UCSD-AML1 (cell line): ENCODE measurements around the gene SCO2.
A peak's percentile ranks its signal among the peaks of the same experiment; 100 is the strongest.

Source experiments
- DNase-seq: peaks from one replicate; lab custom pipeline; 2025; ENCODE audit not compliant: unreplicated experiment; lab: John Stamatoyannopoulos, UW

The SCO2 gene

DNA sequence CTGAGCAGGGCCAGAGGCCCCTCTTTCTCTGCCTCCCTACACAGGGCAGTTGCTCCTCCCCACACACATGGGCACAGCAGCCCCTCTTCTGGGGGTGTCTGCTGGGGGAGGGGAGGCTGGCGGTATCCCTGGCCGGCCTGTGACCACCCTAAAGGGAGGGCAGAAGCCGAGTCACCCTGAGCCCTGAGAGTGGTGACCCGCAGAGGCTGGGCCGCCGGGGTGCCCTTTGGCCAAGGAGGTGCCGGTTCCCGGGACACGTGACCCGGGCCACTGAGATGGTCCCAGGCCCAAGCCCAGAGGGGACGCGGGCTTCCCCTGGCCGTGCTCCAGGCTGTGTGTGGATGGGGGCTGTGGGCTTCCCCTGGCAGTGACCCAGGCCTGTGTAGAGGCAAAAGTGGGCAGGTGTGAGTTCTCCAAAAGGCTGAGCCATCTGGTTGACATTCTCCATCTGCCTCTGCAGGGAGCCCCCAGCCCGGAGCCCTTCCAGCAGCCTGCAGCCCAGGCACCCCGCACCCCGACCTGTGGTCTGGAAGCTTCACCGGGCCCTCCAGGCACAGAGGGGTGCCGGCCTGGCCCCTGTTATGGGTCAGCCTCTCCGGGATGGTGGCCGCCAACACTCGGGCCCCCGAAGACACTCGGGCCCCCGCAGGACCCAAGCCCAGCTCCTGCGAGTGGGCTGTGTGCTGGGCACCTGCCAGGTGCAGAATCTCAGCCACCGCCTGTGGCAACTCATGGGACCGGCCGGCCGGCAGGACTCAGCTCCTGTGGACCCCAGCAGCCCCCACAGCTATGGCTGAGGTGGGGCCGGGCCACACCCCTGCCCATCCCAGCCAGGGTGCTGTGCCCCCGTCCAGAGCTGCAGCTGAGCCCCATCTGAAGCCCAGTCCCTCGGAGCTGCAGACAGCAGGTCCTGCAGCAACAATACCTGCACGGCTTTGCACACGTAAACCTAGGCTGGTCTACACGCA, 43.0 kb downstream of the SCO2 start:
- no peak for DNase-seq

DNA sequence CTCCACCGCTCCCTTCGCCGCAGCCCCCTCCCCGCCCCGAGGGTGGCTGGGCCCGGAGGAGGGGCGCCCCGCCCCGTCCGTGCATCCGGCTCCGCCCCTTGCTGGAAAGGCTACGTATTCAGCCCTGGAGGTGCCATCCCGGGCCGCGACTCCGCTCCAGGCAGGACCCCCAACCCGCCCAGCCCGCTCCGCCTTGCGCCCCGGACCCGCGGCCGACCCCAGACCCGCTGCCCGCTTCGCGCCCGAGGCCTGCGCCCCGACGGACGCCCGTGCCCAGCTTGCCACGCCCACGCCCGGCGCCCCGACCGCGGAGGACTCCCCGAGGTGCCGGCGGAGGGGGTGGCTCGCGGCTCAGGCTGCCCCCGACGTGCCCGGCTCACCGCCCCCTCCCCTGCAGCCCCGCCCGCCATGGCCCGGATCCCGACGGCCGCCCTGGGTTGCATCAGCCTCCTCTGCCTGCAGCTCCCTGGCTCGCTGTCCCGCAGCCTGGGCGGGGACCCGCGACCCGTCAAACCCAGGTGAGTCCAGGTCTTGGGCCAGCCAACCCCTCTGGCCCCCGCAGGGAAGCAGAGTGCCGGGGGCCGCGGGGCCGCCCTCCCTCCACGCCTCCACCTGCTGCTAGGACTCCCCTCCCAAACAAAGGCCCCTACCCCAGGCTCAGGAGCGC, 43.8 kb downstream of the SCO2 start, which contains the start of gene ADM2:
Gene ADM2, plus strand, starts transcription at position 104 of the 667 bp plus-strand sequence. Its CDS starts 305 bp downstream, at position 409.
- peak; percentile 66 for DNase-seq

DNA sequence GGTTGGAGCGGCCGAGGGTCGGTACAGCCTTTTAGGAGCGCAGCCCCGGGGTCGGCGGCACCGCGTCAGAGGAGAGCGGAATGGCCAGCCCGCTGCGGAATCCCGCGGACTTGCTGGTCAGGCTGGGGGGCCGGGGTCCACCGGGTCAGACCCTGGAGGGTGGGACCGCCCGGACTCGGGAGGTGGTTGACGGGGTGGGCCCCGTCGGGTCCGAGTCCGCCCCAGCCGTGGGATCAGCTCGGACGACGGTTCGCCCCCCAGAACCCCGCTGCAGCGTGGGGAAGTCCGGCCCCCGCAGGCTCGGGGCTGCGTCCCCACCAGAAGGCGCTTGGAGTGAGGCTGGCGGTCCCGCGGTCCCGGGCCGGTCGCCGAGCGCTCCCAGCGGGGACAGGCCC, 44.4 kb downstream of the SCO2 start:
- DNase-seq = no peak

DNA sequence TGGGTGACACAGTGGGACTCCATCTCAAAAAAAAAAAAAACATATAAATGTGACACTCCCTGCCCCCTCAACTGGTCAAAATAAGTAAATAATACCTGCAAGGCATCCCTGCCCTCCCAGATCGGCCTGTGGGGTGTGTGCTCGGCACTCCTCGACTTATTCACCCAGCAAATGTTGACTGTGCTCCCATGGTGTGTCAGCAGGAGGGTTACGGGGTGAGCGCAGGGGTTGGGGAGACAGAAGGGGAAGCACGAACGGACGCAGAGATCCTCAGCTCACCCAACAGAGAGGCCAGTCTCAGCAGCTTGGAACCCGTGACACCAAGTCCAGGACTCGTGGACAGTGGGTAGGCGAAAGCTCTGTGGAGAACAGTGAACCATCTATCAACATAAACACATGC, 45.7 kb downstream of the SCO2 start:
- DNase-seq = no peak

DNA sequence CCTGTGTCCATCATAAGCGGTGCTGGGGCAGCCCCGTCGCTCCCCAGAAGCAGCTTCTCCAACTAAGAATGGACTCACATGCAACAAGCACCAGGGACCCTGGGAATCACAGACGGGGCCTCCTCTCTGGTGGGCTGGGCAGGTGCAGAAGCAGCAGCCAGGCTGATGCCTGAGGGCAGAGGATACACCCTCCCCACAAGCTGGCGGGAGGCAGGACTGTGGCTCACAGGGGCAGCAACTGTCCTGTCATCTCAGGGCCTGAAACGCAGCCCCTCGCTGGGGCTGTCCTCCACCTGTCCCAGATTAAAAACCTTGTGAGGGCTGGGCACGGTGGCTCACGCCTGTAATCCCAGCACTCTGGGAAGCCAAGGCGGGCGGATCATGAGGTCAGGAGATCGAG, 47.5 kb downstream of the SCO2 start:
- no peak for DNase-seq

DNA sequence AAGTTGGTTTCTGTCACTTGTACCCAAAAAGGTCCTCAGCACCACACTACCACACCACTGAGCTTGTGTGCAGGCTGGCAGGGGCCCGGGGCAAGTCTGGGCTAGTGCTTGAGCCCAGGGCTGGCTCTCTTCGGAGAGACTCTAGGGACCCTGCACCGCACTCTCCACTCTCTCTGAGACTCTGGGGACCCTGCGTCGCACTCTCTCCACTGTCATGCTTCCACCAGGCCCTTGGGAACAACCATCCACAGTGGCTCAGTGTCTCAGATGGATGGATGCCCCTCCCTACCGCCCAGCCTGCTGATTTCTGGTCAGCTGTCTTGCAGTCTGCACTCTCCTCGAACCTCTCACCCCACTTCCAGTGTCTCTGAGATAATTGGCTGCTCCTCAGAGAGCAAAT, 48.5 kb downstream of the SCO2 start:
- no peak for DNase-seq

DNA sequence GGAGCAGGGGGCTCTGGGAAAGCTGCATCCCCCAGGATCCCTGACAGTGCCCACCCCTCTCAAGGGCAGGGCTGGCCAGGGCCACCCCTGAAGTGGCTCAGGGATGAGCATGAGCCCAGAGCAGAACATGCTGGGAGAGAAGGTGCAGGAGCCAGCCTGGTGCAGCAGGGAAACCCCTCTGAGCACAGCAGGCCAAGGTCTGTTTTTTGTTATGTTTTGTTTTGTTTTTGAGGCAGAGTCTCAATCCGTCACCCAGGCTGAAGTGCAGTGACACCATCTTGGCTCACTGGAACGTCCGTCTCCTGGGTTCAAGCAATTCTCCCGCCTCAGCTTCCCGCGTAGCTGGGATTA, 49.8 kb downstream of the SCO2 start:
- no peak for DNase-seq

DNA sequence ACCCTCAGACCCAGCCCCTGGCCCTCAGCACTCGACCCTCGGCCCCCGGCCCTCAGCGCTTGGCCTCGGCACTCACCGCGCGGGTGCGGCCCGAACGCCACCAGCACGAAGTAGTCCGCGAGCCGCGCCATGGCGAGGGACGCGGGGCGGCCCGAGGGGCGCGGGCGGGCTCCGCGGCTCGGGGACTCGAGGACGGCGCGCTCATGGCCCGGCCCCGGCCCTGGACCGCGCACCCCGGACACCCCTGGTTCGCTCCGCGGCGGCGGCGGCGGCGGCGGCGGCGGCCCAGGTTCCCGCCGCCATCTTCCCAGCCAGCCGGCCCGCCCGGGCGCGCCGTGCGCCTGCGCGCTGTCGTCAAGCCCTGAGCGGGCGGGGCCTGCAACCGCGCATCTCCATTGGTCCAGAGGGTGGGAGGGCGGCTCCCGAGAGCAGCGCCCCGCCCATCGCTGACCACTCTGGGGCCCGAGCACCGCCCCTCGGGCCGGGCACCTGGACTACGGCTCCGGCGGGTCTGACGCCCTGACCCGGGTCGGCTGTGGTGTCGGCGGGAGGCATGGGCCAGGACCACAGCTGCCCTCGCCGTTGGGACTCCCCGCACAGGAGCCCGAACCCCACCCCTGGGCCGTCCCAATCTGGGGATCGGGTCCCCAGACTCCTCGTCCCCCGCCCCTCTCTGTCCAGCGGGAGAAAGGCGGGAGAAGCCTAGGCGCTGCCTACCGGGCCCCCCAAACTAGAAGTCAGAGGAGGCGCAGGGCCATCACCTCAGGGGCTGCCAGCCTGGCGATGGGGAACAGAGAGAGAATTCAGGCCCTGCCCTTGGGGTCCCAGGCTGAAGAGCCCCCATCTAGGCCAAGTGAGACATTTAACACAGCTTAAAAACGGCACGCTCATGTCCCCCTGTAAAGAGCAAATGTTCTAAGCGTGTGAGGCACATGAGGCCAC, 50.4 kb downstream of the SCO2 start, which contains the start of gene SBF1:
Gene SBF1, minus strand, starts transcription at position 326 of the 942 bp plus-strand sequence. Its CDS starts 195 bp downstream, at position 131.
- peak; percentile 91 for DNase-seq

DNA sequence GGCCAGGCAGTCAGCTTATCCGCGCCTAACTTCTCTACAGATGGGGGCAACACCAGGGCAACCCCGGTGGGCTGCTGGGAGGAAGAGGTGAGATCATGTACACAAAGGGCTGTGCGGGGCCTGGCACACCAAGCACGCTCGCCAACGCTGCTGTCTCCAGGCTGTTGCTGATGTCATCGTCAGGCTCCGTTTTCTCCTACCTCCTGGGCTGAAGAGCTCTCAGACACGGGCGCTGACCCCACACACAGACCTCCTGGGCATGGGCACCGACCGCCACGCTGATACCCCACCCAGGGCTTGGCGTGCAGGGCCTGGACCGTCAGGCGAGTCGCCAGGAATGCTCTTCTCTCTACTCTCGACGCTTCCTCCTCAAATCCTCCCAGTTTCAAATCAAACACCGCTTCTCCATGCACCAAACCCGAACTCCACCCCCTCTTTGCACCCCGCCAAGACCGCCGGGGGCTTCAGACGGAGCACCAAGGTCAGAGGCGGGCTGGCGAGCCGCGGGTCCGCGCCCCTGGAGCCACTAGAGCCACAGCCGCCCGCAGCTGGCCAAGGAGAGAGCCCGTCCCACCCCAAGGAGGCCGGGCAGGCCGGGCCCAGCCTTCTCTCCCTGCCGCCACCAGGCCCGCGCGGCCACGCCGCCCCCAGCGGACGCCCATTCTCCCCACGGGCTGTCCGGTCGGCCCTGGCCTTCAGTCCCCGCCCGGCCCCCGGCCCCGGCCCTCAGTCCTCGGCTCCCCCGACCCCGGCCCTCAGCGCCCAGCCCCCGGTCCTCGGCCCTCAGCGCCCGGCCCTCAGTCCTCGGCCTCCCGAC, 51.3 kb downstream of the SCO2 start:
- DNase-seq = no peak
